Measurements from ENCODE around the gene CDK17.
"Not testable (repeated sequence)": the region's sequence is repeated elsewhere in the genome, so short reads cannot be mapped to it uniquely, and the experiment has no call there.

Gene CDK17

GRCh38 chr12:96403870-96404269 is 3.6 kb upstream of the CDK17 start:
- no peak for TF ChIP-seq CTCF (IDR thresholded peaks at IDR 0.05)
- H3K36me3 ChIP-seq (ENCODE audit: control insufficient read depth, insufficient read depth, low read length): no peaks in the 10 kb centered on the region
- peaks cover 5% of the 10 kb centered on the region for H3K4me1 ChIP-seq
- no peak overlapping the region for H3K9ac ChIP-seq
- H3K79me2 ChIP-seq: no peaks in the 10 kb centered on the region
- H3K4me2 ChIP-seq (ENCODE audit: low read length): no peak overlapping the region
- no peaks in the 10 kb centered on the region for H3K27me3 ChIP-seq (ENCODE audit: control insufficient read depth, insufficient read depth, low read length)
- no peak overlapping the region for H3K4me3 ChIP-seq (ENCODE audit: low read depth, low read length)
- no peak overlapping the region for H3K27ac ChIP-seq
- H3K9me3 ChIP-seq (ENCODE audit: control insufficient read depth, low read length): no peaks in the 10 kb centered on the region
- H2AFZ ChIP-seq: no peak overlapping the region

- H3K9ac ChIP-seq; H2AFZ ChIP-seq; H3K27ac ChIP-seq; H3K9me3 ChIP-seq (ENCODE audit: control insufficient read depth, low read length); H3K36me3 ChIP-seq (ENCODE audit: control insufficient read depth, insufficient read depth, low read length); H3K4me3 ChIP-seq (ENCODE audit: low read depth, low read length); H3K79me2 ChIP-seq; H3K4me2 ChIP-seq (ENCODE audit: low read length); H3K27me3 ChIP-seq (ENCODE audit: control insufficient read depth, insufficient read depth, low read length): not testable (repeated sequence)
- H3K4me1 ChIP-seq: peaks cover 14% of the 10 kb centered on the region
Measured at GRCh38 chr12:96402522-96402921, 2.3 kb upstream of the CDK17 start.

- Histone ChIP-seq H3K9me3 (ENCODE audit: control insufficient read depth, low read length) (no peaks in the 10 kb centered on the region), H3K27ac (no peak overlapping the region), H2AFZ (peak overlapping the region; percentile 98), H3K9ac (no peak overlapping the region), H3K4me3 (ENCODE audit: low read depth, low read length) (peak overlapping the region; percentile 89), H3K27me3 (ENCODE audit: control insufficient read depth, insufficient read depth, low read length) (no peaks in the 10 kb centered on the region), H3K4me1 (peaks cover 15% of the 10 kb centered on the region), H3K36me3 (ENCODE audit: control insufficient read depth, insufficient read depth, low read length) (no peaks in the 10 kb centered on the region), H3K79me2 (peaks cover 5% of the 10 kb centered on the region), H3K4me2 (ENCODE audit: low read length) (no peak overlapping the region)
- TF ChIP-seq CTCF (IDR thresholded peaks at IDR 0.05): no peak
Measured at GRCh38 chr12:96402061-96402460, 1.8 kb upstream of the CDK17 start.

- Histone ChIP-seq H3K4me1 (peaks cover 15% of the 10 kb centered on the region), H3K27me3 (ENCODE audit: control insufficient read depth, insufficient read depth, low read length) (no peaks in the 10 kb centered on the region), H3K27ac (peak overlapping the region; percentile 90), H2AFZ (peak overlapping the region; percentile 98), H3K36me3 (ENCODE audit: control insufficient read depth, insufficient read depth, low read length) (no peaks in the 10 kb centered on the region), H3K9ac (no peak overlapping the region), H3K4me3 (ENCODE audit: low read depth, low read length) (peak overlapping the region; percentile 89), H3K79me2 (peaks cover 5% of the 10 kb centered on the region), H3K9me3 (ENCODE audit: control insufficient read depth, low read length) (no peaks in the 10 kb centered on the region), H3K4me2 (ENCODE audit: low read length) (peak overlapping the region; percentile 99)
- peak; percentile 37 for TF ChIP-seq CTCF (IDR thresholded peaks at IDR 0.05)
Measured at GRCh38 chr12:96401076-96401871, 1.0 kb upstream of the CDK17 start.

GRCh38 chr12:96400631-96401075 is 414 bp upstream of the CDK17 start:
- Histone ChIP-seq H3K4me3 (ENCODE audit: low read depth, low read length) (peak overlapping the region; percentile 89), H3K36me3 (ENCODE audit: control insufficient read depth, insufficient read depth, low read length) (no peaks in the 10 kb centered on the region), H3K9ac (no peak overlapping the region), H3K79me2 (peaks cover 11% of the 10 kb centered on the region), H3K27me3 (ENCODE audit: control insufficient read depth, insufficient read depth, low read length) (no peaks in the 10 kb centered on the region), H3K4me1 (peaks cover 15% of the 10 kb centered on the region), H3K4me2 (ENCODE audit: low read length) (peak overlapping the region; percentile 99), H3K9me3 (ENCODE audit: control insufficient read depth, low read length) (no peaks in the 10 kb centered on the region), H3K27ac (peak overlapping the region; percentile 90), H2AFZ (peak overlapping the region; percentile 98)
- no peak for TF ChIP-seq CTCF (IDR thresholded peaks at IDR 0.05)
